Colonic mucosa (tissue), 4 donors: Measurements from ENCODE around the gene TFB1M. TPM values are rescaled to one million over a fixed set of nuclear protein-coding genes. Genes with fewer than 3 reads are reported as not detected.

Source experiments
- DNase-seq: peaks from one replicate; pipeline ENCODE4 v3.0.0-alpha.2; 2020
- H3K27ac ChIP-seq: fragments of 200-600 bp; one replicate; pipeline ENCODE4 v1.8.0; 2021
- H3K27me3 ChIP-seq: fragments of 200-600 bp; one replicate; pipeline ENCODE4 v1.8.0; 2021
- H3K36me3 ChIP-seq: fragments of 200-600 bp; one replicate; pipeline ENCODE4 v1.8.0; 2021
- H3K4me1 ChIP-seq: fragments of 200-600 bp; one replicate; pipeline ENCODE4 v1.8.0; 2021; ENCODE audit warnings: mild to moderate bottlenecking
- H3K4me3 ChIP-seq: fragments of 200-600 bp; one replicate; pipeline ENCODE4 v1.8.0; 2021
- H3K9ac ChIP-seq, 2 donors: one replicate each; pipeline ENCODE4 v1.7.0; 2013; ENCODE audit warnings: control low read depth in 2 of 2, low read depth in 2 of 2, low read length in 2 of 2
- H3K9me3 ChIP-seq: fragments of 200-600 bp; one replicate; pipeline ENCODE4 v1.8.0; 2021
- CTCF ChIP-seq: fragments of 200-600 bp; IDR thresholded peaks from one replicate; pipeline ENCODE4 v1.8.0; 2022; ENCODE audit warnings: antibody characterized with exemption, mild to moderate bottlenecking
- intact Hi-C: fragments of 100-400 bp; cut with DNase I; formaldehyde crosslinking; loops from one replicate; pipeline ENCODE4 v1.14.1; 2022
- total RNA-seq, 2 donors: library from RNA; stranded (reverse); fragmentation: NEBNext Ultra II Directional in 1 of 2; extraction: Animal tissue kit (Norgen Biotek cat#: 25700) in 1 of 2; gene quantifications; one replicate each; pipeline ENCODE4 v1.2.1, GENCODE V29; 2021
- donor health status: healthy.
- donor health status: DM: no; HTN: no; CAD: no.
- donor health status: DM: no; HTN: no; CAD: no.

Gene TFB1M
- total RNA-seq, 2 donors from 2014 or later = 17.8 to 27.9 TPM

- H3K9ac ChIP-seq = no peak overlapping the region
- intact Hi-C loops = no loop called here
Observed at GRCh38 chr6:155224618-155225017, 89.7 kb downstream of the TFB1M start.

GRCh38 chr6:155223646-155224451 is 90.4 kb downstream of the TFB1M start:
- Histone ChIP-seq H3K9me3 (no peaks in the 10 kb centered on the region), H3K9ac (no peak overlapping the region), H3K4me3 (no peak overlapping the region), H3K36me3 (no peaks in the 10 kb centered on the region), H3K4me1 (no peaks in the 10 kb centered on the region), H3K27ac (no peak overlapping the region), H3K27me3 (no peaks in the 10 kb centered on the region)
- intact Hi-C loops = no loop called here
- no peak for TF ChIP-seq CTCF
- no peak for DNase-seq

More at GRCh38 chr6:155224618-155225017, 89.7 kb downstream of the TFB1M start:
- no peak for DNase-seq
- Histone ChIP-seq H3K9me3 (no peaks in the 10 kb centered on the region), H3K4me1 (no peaks in the 10 kb centered on the region), H3K27ac (no peak overlapping the region), H3K4me3 (no peak overlapping the region), H3K27me3 (no peaks in the 10 kb centered on the region), H3K36me3 (no peaks in the 10 kb centered on the region)
- TF ChIP-seq CTCF = no peak

GRCh38 chr6:155222506-155222905 is 91.8 kb downstream of the TFB1M start:
- Histone ChIP-seq H3K27ac (no peak overlapping the region), H3K9ac (no peak overlapping the region), H3K9me3 (no peaks in the 10 kb centered on the region), H3K4me3 (no peak overlapping the region), H3K36me3 (no peaks in the 10 kb centered on the region), H3K4me1 (no peaks in the 10 kb centered on the region), H3K27me3 (no peaks in the 10 kb centered on the region)
- intact Hi-C loops = no loop called here
- DNase-seq = no peak
- TF ChIP-seq CTCF = no peak

GRCh38 chr6:155221086-155221485 is 93.2 kb downstream of the TFB1M start:
- Histone ChIP-seq H3K4me3 (no peak overlapping the region), H3K27me3 (no peaks in the 10 kb centered on the region), H3K36me3 (no peaks in the 10 kb centered on the region), H3K4me1 (no peaks in the 10 kb centered on the region), H3K9ac (no peak overlapping the region), H3K27ac (no peak overlapping the region), H3K9me3 (no peaks in the 10 kb centered on the region)
- DNase-seq = no peak
- intact Hi-C loops = no loop called here
- no peak for TF ChIP-seq CTCF

GRCh38 chr6:155219858-155220301 is 94.4 kb downstream of the TFB1M start:
- Histone ChIP-seq H3K9ac (no peak overlapping the region), H3K27me3 (no peaks in the 10 kb centered on the region), H3K9me3 (no peaks in the 10 kb centered on the region), H3K4me1 (no peaks in the 10 kb centered on the region), H3K4me3 (no peak overlapping the region), H3K36me3 (no peaks in the 10 kb centered on the region), H3K27ac (no peak overlapping the region)
- DNase-seq = no peak
- no peak for TF ChIP-seq CTCF
- intact Hi-C loops = no loop called here
